HG03565 (cell line): ENCODE data around the gene CFAP100.

ENCODE experiments used
- ATAC-seq: cut with Tn5 transposase; IDR thresholded peaks from one replicate; pipeline ENCODE4 v1.9.1; 2021; ENCODE audit warnings: mild to moderate bottlenecking, moderate library complexity; ENCODE audit not compliant: unreplicated experiment

The CFAP100 gene

GRCh38 chr3:126394179-126394976, at the start of gene CFAP100:
Gene CFAP100, plus strand, starts transcription at chr3:126394909. Its CDS starts 1,092 bp downstream, at chr3:126396001.
- ATAC-seq = no peak

GRCh38 chr3:126345231-126345630, 49.5 kb upstream of the CFAP100 start:
- ATAC-seq = no peak

- no peak for ATAC-seq
Measured at GRCh38 chr3:126345641-126346460, 48.9 kb upstream of the CFAP100 start.

GRCh38 chr3:126346466-126346865, 48.2 kb upstream of the CFAP100 start:
- no peak for ATAC-seq

- no peak for ATAC-seq
Measured at GRCh38 chr3:126347543-126348161, 47.1 kb upstream of the CFAP100 start.

- ATAC-seq = no peak
Measured at GRCh38 chr3:126348308-126348920, 46.3 kb upstream of the CFAP100 start.

- ATAC-seq = no peak
Measured at GRCh38 chr3:126349071-126349470, 45.6 kb upstream of the CFAP100 start.

GRCh38 chr3:126349611-126350501, 44.9 kb upstream of the CFAP100 start:
- no peak for ATAC-seq

GRCh38 chr3:126350502-126351085, 44.1 kb upstream of the CFAP100 start:
- no peak for ATAC-seq

GRCh38 chr3:126351086-126351770, 43.5 kb upstream of the CFAP100 start:
- ATAC-seq = no peak

- ATAC-seq = no peak
Measured at GRCh38 chr3:126351771-126352475, 42.8 kb upstream of the CFAP100 start.

- no peak for ATAC-seq
Measured at GRCh38 chr3:126352476-126353454, 41.9 kb upstream of the CFAP100 start.

- no peak for ATAC-seq
Measured at GRCh38 chr3:126353694-126354321, 40.9 kb upstream of the CFAP100 start.

- no peak for ATAC-seq
Measured at GRCh38 chr3:126354776-126355175, 39.9 kb upstream of the CFAP100 start.

- ATAC-seq = no peak
Measured at GRCh38 chr3:126355251-126355650, 39.5 kb upstream of the CFAP100 start.

- no peak for ATAC-seq
Measured at GRCh38 chr3:126355777-126356372, 38.8 kb upstream of the CFAP100 start.
